HL-60 (cell line): ENCODE data around the gene ANKRD49.

Experiments
- DNase-seq, 2 experiments: peaks; one replicate each; pipeline ENCODE4 v3.0.0-alpha.2; 2010 to 2020; ENCODE audit warnings: low read depth in 1 of 2, low spot score in 1 of 2
- H3K27ac ChIP-seq: fragments of 250-450 bp; sonication (Bioruptor Pico); replicated peaks from 2 replicates; pipeline ENCODE4 v1.5.1; 2020; ENCODE audit warnings: mild to moderate bottlenecking, moderate library complexity
- H3K27me3 ChIP-seq: fragments of 250-450 bp; sonication (Bioruptor Pico); 2 replicates; pipeline ENCODE4 v1.5.1; 2021; ENCODE audit warnings: mild to moderate bottlenecking, moderate library complexity; ENCODE audit not compliant: insufficient read depth, poor library complexity, severe bottlenecking
- H3K4me3 ChIP-seq: replicated peaks from 2 replicates; pipeline ENCODE4 v1.5.1; 2011; ENCODE audit warnings: mild to moderate bottlenecking, control low read depth, low read length; ENCODE audit not compliant: insufficient read depth
- CTCF ChIP-seq: IDR thresholded peaks from one replicate; pipeline ENCODE4 v1.5.1; 2011; ENCODE audit warnings: low read length, control low read depth, inconsistent platforms; ENCODE audit not compliant: insufficient read depth
- GABPA ChIP-seq: IDR thresholded peaks from 2 replicates; pipeline ENCODE4 v1.6.1; 2012; ENCODE audit warnings: low read depth
- POLR2AphosphoS5 ChIP-seq: IDR thresholded peaks from 2 replicates; pipeline ENCODE4 v1.6.1; 2012; ENCODE audit warnings: low read depth
- SPI1 ChIP-seq: IDR thresholded peaks from 2 replicates; pipeline ENCODE4 v1.6.1; 2012; ENCODE audit warnings: low read depth, mild to moderate bottlenecking, borderline replicate concordance
- TF ChIP-seq, protein P1 (sequence below): IDR thresholded peaks from 2 replicates; pipeline ENCODE4 v1.6.1; 2012; ENCODE audit warnings: low read depth; ENCODE audit not compliant: insufficient replicate concordance

The ANKRD49 gene

GRCh38 chr11:94449437-94449836 is 44.3 kb upstream of the ANKRD49 start:
- H3K27ac ChIP-seq: no peak overlapping the region
- no peaks in the 10 kb centered on the region for H3K27me3 ChIP-seq
- H3K4me3 ChIP-seq: no peak overlapping the region
- TF ChIP-seq GABPA: no peak
- DNase-seq: no peak

- no peak overlapping the region for H3K27ac ChIP-seq
- H3K27me3 ChIP-seq: no peaks in the 10 kb centered on the region
- no peak for DNase-seq
- TF ChIP-seq, protein P1, sequence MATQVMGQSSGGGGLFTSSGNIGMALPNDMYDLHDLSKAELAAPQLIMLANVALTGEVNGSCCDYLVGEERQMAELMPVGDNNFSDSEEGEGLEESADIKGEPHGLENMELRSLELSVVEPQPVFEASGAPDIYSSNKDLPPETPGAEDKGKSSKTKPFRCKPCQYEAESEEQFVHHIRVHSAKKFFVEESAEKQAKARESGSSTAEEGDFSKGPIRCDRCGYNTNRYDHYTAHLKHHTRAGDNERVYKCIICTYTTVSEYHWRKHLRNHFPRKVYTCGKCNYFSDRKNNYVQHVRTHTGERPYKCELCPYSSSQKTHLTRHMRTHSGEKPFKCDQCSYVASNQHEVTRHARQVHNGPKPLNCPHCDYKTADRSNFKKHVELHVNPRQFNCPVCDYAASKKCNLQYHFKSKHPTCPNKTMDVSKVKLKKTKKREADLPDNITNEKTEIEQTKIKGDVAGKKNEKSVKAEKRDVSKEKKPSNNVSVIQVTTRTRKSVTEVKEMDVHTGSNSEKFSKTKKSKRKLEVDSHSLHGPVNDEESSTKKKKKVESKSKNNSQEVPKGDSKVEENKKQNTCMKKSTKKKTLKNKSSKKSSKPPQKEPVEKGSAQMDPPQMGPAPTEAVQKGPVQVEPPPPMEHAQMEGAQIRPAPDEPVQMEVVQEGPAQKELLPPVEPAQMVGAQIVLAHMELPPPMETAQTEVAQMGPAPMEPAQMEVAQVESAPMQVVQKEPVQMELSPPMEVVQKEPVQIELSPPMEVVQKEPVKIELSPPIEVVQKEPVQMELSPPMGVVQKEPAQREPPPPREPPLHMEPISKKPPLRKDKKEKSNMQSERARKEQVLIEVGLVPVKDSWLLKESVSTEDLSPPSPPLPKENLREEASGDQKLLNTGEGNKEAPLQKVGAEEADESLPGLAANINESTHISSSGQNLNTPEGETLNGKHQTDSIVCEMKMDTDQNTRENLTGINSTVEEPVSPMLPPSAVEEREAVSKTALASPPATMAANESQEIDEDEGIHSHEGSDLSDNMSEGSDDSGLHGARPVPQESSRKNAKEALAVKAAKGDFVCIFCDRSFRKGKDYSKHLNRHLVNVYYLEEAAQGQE: no peak
- no peak for TF ChIP-seq CTCF
- H3K4me3 ChIP-seq: no peak overlapping the region
Observed at GRCh38 chr11:94450048-94450447, 43.7 kb upstream of the ANKRD49 start.

- H3K4me3 ChIP-seq: no peak overlapping the region
- no peak for DNase-seq
- no peak for TF ChIP-seq SPI1
- TF ChIP-seq, protein P1: no peak
- TF ChIP-seq POLR2AphosphoS5: no peak
- no peak for TF ChIP-seq GABPA
- TF ChIP-seq CTCF: no peak
- no peaks in the 10 kb centered on the region for H3K27me3 ChIP-seq
- no peak overlapping the region for H3K27ac ChIP-seq
Observed at GRCh38 chr11:94452988-94453387, 40.8 kb upstream of the ANKRD49 start.

- Histone ChIP-seq H3K27ac (no peak overlapping the region), H3K4me3 (no peak overlapping the region), H3K27me3 (no peaks in the 10 kb centered on the region)
- TF ChIP-seq SPI1: no peak
- no peak for TF ChIP-seq CTCF
- TF ChIP-seq POLR2AphosphoS5: no peak
- TF ChIP-seq GABPA: no peak
- TF ChIP-seq, protein P1: no peak
- DNase-seq: no peak
Observed at GRCh38 chr11:94454301-94454700, 39.5 kb upstream of the ANKRD49 start.
